Type B pancreatic cell (in vitro differentiated cells): ENCODE results near the gene ARMC3. TPM values are rescaled to one million over a fixed set of nuclear protein-coding genes. Genes with fewer than 3 reads are reported as not detected.

Experiments
- DNase-seq: peaks from one replicate; pipeline ENCODE4 v3.0.0; 2021; ENCODE audit warnings: mixed read lengths; ENCODE audit not compliant: unreplicated experiment; ENCODE audit errors: extremely low spot score
- H3K27ac Mint-ChIP-seq: 2 replicates; pipeline ENCODE4 v1.8.0; 2021; ENCODE audit warnings: mild to moderate bottlenecking, mixed read lengths
- H3K27me3 Mint-ChIP-seq: 2 replicates; pipeline ENCODE4 v1.8.0; 2021; ENCODE audit warnings: mixed read lengths
- H3K36me3 Mint-ChIP-seq: 2 replicates; pipeline ENCODE4 v1.8.0; 2021; ENCODE audit warnings: mixed read lengths
- H3K4me1 Mint-ChIP-seq: one replicate; pipeline ENCODE4 v1.8.0; 2021; ENCODE audit warnings: mixed read lengths; ENCODE audit not compliant: unreplicated experiment
- H3K4me3 Mint-ChIP-seq: 2 replicates; pipeline ENCODE4 v1.8.0; 2021; ENCODE audit warnings: mild to moderate bottlenecking, mixed read lengths
- H3K9me3 Mint-ChIP-seq: 2 replicates; pipeline ENCODE4 v1.8.0; 2021; ENCODE audit warnings: mixed read lengths
- total RNA-seq: library from RNA; stranded (reverse); gene quantifications from 2 replicates; pipeline ENCODE4 v1.2.1, GENCODE V29; 2021; ENCODE audit warnings: low replicate concordance
- TF ChIP-seq, protein P1 (sequence below): fragments of 200-600 bp; sonication (generic); conservative IDR thresholded peaks from 2 replicates; pipeline ENCODE4 v1.5.0; 2021; ENCODE audit warnings: antibody characterized with exemption, mild to moderate bottlenecking

Gene ARMC3
- total RNA-seq, 1 donor from 2014 or later = 10.4 TPM

DNA sequence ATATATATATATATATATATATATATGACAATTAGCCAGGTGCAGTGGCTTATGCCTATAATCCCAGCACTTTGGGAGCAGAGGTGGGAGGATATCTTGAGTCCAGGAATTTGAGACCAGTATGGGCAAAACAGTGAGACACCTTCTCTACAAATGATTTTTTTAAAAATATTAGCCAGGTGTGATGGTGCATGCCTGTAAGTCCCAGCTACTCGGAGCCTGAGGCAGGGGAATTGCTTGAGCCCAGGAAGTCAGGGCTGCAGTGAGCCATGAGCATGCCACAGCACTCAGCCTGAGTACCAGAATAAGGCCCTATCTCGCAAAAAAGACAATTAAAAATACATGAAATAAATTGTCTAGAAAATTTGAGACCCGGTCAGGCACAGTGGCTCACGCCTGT, 120.3 kb downstream of the ARMC3 start:
- peaks cover 14% of the 10 kb centered on the region for H3K4me1 Mint-ChIP-seq
- H3K36me3 Mint-ChIP-seq = no peaks in the 10 kb centered on the region
- H3K27me3 Mint-ChIP-seq = no peaks in the 10 kb centered on the region
- DNase-seq = no peak
- no peak overlapping the region for H3K4me3 Mint-ChIP-seq
- TF ChIP-seq, protein P1, sequence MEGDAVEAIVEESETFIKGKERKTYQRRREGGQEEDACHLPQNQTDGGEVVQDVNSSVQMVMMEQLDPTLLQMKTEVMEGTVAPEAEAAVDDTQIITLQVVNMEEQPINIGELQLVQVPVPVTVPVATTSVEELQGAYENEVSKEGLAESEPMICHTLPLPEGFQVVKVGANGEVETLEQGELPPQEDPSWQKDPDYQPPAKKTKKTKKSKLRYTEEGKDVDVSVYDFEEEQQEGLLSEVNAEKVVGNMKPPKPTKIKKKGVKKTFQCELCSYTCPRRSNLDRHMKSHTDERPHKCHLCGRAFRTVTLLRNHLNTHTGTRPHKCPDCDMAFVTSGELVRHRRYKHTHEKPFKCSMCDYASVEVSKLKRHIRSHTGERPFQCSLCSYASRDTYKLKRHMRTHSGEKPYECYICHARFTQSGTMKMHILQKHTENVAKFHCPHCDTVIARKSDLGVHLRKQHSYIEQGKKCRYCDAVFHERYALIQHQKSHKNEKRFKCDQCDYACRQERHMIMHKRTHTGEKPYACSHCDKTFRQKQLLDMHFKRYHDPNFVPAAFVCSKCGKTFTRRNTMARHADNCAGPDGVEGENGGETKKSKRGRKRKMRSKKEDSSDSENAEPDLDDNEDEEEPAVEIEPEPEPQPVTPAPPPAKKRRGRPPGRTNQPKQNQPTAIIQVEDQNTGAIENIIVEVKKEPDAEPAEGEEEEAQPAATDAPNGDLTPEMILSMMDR = no peak
- H3K9me3 Mint-ChIP-seq = no peaks in the 10 kb centered on the region
- no peak overlapping the region for H3K27ac Mint-ChIP-seq

DNA sequence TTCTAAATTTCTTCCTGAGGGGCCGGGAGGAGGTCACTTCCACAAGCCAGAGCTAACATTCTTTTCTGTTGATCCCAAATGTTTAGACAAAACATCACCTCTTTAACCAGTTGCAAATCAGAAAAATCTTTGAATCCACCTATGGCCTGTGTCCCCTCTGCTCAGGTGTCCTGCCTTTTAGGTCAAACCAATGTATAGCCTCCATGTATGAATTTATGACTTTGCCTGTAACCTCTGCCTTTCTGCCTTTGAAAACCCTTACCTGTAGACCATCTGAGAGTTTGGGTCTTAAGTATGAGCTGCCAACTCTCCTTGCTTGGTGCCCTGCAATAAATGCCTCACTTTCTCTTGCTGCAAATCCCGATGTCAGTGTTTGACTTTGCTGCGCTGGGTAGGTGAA, 123.4 kb downstream of the ARMC3 start:
- H3K4me1 Mint-ChIP-seq = peaks cover 29% of the 10 kb centered on the region
- H3K27me3 Mint-ChIP-seq = no peaks in the 10 kb centered on the region
- TF ChIP-seq, protein P1 = no peak
- H3K9me3 Mint-ChIP-seq = no peaks in the 10 kb centered on the region
- no peak for DNase-seq
- no peak overlapping the region for H3K4me3 Mint-ChIP-seq
- no peaks in the 10 kb centered on the region for H3K36me3 Mint-ChIP-seq
- H3K27ac Mint-ChIP-seq = no peak overlapping the region

DNA sequence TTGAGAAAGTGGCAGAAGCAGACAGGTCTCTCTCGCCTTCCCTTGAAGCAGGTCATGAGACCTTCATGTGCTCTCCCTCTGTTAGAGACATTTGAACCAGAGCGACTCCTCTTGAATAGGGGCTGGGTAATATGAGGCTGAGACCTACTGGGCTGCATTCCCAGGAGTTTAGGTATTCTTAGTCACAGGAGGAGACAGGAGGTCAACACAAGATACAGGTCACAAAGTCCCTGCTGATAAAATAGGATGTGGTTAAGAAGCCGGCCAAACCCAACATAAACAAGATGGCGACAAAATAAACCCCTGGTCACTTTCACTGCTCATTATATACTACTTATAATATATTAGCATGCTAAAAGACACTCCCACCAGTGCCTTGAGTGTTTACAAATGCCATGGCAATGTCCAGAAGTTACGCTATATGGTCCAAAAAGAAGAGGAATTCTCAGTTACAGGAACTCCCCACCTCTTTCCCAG, 124.0 kb downstream of the ARMC3 start:
- no peak for DNase-seq
- Mint-ChIP-seq H3K4me3 (no peak overlapping the region), H3K4me1 (peaks cover 32% of the 10 kb centered on the region), H3K9me3 (no peaks in the 10 kb centered on the region), H3K36me3 (no peaks in the 10 kb centered on the region), H3K27me3 (no peaks in the 10 kb centered on the region), H3K27ac (no peak overlapping the region)
- TF ChIP-seq, protein P1 = no peak

DNA sequence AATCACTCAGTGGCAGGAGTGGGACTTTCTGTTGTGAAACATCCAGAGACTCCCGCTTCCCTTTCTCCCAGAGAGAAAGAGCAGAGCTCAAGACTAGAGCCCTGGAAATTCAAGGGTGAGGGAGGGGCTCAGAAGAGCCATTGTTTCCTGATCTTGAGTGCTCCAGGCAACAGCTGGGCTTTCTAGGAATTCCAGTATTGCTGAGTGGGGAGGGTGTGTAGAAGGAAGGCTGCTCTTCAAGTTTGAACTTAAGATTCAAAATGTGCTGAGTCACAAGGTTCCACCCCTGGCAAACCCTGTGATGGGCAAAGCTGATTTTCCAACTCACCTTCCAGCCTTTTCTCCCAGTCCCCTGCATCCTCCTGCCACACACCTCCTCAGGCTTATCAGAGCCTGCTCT, 125.2 kb downstream of the ARMC3 start:
- no peak for DNase-seq
- peak overlapping the region; percentile 75 for H3K27ac Mint-ChIP-seq
- H3K9me3 Mint-ChIP-seq = no peaks in the 10 kb centered on the region
- H3K4me3 Mint-ChIP-seq = peak overlapping the region; percentile 58
- H3K27me3 Mint-ChIP-seq = no peaks in the 10 kb centered on the region
- peaks cover 27% of the 10 kb centered on the region for H3K4me1 Mint-ChIP-seq
- TF ChIP-seq, protein P1 = no peak
- H3K36me3 Mint-ChIP-seq = no peaks in the 10 kb centered on the region

DNA sequence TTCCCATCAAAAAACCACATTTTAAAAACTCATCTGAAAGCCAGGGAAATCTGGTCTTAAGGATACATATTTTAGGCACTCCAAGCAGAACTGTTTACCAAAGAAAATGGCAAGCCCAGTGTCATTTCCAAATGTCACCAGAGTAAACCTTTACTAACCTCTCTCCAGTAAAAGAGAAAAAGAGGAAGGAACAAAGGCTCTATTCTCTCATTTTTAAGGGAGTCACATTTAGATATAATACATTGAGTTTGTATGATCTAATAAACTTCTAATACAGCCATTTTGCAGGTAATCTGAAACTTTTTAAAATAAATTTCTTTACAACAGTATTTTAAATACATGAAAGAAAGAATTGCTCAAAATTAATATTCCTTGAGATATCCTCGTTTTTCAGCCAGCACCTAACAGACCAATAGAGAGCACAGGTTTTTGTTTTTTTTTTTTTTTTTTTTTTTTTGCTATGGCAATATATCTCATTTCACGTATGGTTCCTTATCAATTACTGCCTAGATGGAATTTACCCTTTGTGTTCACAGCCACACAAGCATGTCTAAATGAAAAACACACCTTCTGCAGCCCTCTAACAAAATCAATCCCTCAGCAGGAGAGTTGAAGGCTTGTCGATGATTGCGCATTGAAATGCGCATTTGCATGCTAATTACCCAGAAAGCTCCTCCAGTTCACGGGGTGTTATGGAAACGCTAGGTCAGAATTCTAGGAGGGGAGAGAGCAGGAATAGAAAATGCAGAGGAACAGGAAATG, 127.8 kb downstream of the ARMC3 start:
- peaks cover 27% of the 10 kb centered on the region for H3K4me1 Mint-ChIP-seq
- H3K36me3 Mint-ChIP-seq = no peaks in the 10 kb centered on the region
- no peak for DNase-seq
- peaks cover 8% of the 10 kb centered on the region for H3K9me3 Mint-ChIP-seq
- H3K4me3 Mint-ChIP-seq = peak overlapping the region; percentile 37
- H3K27me3 Mint-ChIP-seq = no peaks in the 10 kb centered on the region
- H3K27ac Mint-ChIP-seq = peak overlapping the region; percentile 60
- TF ChIP-seq, protein P1 = no peak
